GM13977 (cell line): ENCODE results near the gene ELOVL6.

Experiments used
- DNase-seq: peaks from one replicate; pipeline ENCODE4 v3.0.0; 2012; ENCODE audit warnings: low spot score
- in situ Hi-C: fragments of 300-500 bp; cut with MboI; formaldehyde crosslinking; loops from one replicate; pipeline ENCODE4 v1.12.0; 2022; ENCODE audit warnings: low sequenced_read_pairs, low pct_unique_long_range_greater_than_20kb, mixed read lengths, inconsistent platforms; ENCODE audit not compliant: unreplicated experiment
- TF ChIP-seq, protein P1 (sequence below): IDR thresholded peaks from 2 replicates; pipeline ENCODE4 v1.5.1; 2012; ENCODE audit warnings: mild to moderate bottlenecking, control low read depth; ENCODE audit not compliant: insufficient read depth; ENCODE audit errors: extremely low read depth, missing control alignments

Gene ELOVL6

DNA sequence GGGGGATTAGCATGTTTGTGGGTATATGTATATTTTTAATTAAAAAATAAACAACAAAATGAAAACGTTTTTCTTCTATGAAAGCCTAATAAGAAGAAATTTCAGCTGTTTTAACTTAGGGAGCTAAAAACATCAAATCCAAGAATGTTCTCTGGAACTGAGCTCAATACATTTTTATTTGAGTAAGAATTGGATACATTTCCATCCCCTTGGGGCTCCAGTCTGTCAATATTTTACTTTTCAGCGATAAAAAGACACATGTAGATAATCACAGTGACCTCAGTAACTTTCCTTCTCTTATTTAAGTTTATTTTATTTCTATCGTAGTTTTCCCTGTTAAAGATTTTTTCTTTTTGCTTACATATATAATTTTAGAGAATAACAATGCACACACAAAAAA lies 59.3 kb downstream of the ELOVL6 start:
- TF ChIP-seq, protein P1, sequence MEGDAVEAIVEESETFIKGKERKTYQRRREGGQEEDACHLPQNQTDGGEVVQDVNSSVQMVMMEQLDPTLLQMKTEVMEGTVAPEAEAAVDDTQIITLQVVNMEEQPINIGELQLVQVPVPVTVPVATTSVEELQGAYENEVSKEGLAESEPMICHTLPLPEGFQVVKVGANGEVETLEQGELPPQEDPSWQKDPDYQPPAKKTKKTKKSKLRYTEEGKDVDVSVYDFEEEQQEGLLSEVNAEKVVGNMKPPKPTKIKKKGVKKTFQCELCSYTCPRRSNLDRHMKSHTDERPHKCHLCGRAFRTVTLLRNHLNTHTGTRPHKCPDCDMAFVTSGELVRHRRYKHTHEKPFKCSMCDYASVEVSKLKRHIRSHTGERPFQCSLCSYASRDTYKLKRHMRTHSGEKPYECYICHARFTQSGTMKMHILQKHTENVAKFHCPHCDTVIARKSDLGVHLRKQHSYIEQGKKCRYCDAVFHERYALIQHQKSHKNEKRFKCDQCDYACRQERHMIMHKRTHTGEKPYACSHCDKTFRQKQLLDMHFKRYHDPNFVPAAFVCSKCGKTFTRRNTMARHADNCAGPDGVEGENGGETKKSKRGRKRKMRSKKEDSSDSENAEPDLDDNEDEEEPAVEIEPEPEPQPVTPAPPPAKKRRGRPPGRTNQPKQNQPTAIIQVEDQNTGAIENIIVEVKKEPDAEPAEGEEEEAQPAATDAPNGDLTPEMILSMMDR: no peak
- no peak for DNase-seq
- in situ Hi-C loops: no loop called here

DNA sequence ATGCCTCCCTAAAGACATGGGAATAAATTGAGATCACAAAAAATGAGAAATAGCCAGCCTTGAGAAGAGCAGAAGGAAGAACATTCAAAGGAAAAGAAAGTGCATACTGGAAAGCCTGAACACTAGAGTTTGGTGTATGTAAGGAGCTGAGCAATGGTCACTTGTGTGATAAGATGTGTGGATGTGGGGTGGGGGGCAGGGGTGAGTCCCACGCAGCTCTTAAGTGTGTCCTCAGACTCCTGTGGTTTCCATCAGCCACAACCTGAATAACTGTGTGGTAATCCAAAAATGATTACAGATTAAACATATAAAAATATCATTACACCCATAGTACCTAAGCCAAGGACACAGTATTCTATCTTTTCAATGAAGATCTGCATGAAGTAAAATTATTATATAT lies 59.9 kb downstream of the ELOVL6 start:
- in situ Hi-C loops: no loop called here
- TF ChIP-seq, protein P1: no peak
- DNase-seq: no peak

DNA sequence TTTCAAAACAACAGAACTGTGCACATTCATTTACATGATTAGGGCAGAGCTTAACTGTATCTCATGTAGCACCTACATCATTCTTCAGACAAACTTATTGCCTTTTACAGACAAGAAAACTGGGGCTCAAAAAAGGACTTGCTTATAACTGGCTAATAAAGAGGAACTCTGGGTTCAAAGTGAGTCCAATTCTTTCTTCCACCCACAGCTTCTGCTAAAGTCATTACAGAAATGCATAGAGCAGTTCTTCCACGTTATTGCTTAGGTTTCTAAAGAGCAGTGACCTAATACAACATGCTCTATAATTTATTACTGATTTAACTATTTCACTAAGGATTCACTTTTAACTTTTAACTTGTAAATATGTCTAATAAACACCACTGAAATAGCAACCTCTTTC lies 60.6 kb downstream of the ELOVL6 start:
- TF ChIP-seq, protein P1: no peak
- in situ Hi-C loops: no loop called here
- no peak for DNase-seq

DNA sequence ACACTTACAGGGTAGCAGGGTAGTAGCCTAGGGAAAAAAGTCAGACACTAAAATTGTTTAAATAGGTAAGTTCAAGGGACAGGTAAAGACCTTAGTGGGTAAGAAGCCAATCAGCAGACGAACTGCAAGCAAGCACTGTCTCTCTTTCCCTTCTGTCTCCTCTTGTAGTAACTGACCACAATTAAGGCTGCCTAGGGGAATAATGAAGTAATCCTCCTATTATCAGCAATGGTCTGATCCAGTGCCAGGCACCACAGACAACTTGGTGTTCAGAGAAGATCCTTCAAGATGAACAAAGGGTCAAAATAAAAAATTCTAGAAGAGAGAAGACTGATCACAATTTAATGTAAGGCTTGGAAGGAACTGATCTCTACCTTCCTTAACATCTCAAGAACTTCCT lies 62.9 kb downstream of the ELOVL6 start:
- no peak for DNase-seq
- in situ Hi-C loops: no loop called here
- TF ChIP-seq, protein P1: no peak

DNA sequence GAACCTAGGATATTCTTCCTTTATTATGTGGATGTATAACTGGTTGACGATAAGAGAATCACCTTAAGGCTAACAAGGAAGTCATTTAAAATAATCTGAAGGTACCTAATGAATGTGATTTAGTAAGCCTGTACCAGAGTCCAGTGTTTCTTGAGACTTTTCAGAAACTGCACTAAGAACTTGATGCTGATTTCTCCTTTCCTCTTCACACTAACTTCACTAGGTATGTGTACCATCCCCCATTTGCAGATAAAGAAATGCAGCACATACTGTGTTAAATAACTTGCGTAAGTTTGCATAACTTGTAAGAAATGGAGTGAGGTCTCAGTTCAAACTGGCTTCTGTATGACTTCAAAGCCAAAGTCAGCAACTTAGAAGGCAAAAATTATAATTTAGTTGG lies 63.3 kb downstream of the ELOVL6 start:
- TF ChIP-seq, protein P1: no peak
- in situ Hi-C loops: no loop called here
- DNase-seq: no peak

DNA sequence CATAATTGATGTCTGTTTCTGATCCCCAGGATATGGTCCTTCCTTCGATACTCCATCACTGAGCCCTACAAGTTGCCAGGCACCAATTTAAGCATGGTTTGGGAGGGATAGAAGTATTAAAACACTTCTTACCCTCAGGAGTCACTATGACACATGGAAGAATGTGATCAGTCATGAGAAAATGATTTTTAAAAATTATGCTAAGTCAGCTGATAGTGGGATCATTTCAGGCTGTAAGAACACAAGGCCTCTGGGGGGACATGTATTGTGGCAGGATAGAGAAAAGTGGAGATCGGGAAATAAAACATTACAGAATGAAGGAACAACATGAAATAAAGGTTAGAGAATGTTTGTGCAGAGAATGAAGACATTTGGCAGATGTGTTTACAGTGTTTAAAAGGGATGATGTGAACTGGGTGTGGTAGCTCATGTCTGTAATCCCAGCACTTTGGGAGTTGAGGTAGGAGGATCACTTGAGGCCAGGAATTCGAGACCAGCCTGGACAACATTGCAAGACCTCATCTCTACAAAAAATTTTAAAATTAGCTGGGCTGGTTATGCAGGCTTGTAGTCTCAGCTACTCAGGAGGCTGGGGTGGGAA lies 64.0 kb downstream of the ELOVL6 start:
- TF ChIP-seq, protein P1: no peak
- DNase-seq: no peak
- in situ Hi-C loops: no loop called here
